IPS-NIHi7 (cell line): ENCODE data around the gene BZW1.

Experiments used
- DNase-seq: peaks from one replicate; pipeline ENCODE4 v3.0.0; 2012; ENCODE audit warnings: mixed read lengths; ENCODE audit errors: extremely low spot score

Gene BZW1

GRCh38 chr2:200834701-200835100 is 23.0 kb downstream of the BZW1 start:
- DNase-seq = no peak

GRCh38 chr2:200839513-200839912 is 27.8 kb downstream of the BZW1 start:
- no peak for DNase-seq

GRCh38 chr2:200843993-200844948 is 32.6 kb downstream of the BZW1 start:
- no peak for DNase-seq

GRCh38 chr2:200845194-200845593 is 33.5 kb downstream of the BZW1 start:
- DNase-seq = no peak

GRCh38 chr2:200845669-200846325 is 34.1 kb downstream of the BZW1 start:
- no peak for DNase-seq

GRCh38 chr2:200847269-200847668 is 35.6 kb downstream of the BZW1 start:
- DNase-seq = no peak

GRCh38 chr2:200847939-200848338 is 36.2 kb downstream of the BZW1 start:
- no peak for DNase-seq

- DNase-seq = no peak
Observed at GRCh38 chr2:200850512-200851256, 39.0 kb downstream of the BZW1 start.

- no peak for DNase-seq
Observed at GRCh38 chr2:200851398-200852248, 39.9 kb downstream of the BZW1 start.

GRCh38 chr2:200852605-200853004 is 40.9 kb downstream of the BZW1 start:
- DNase-seq = no peak

- DNase-seq = no peak
Observed at GRCh38 chr2:200856806-200857205, 45.1 kb downstream of the BZW1 start.

GRCh38 chr2:200860092-200860795 is 48.5 kb downstream of the BZW1 start:
- no peak for DNase-seq

- no peak for DNase-seq
Observed at GRCh38 chr2:200861617-200862155, 50.0 kb downstream of the BZW1 start.

GRCh38 chr2:200862532-200863000 is 50.9 kb downstream of the BZW1 start:
- DNase-seq = no peak

GRCh38 chr2:200863782-200864175 is 52.1 kb downstream of the BZW1 start:
- DNase-seq = no peak

GRCh38 chr2:200864176-200865034 is 52.7 kb downstream of the BZW1 start, which contains the start of gene CLK1:
TSS of gene CLK1 (minus strand) at chr2:200864658. CDS start at chr2:200861862, 2,796 bp downstream.
- peak; percentile 90 for DNase-seq

GRCh38 chr2:200869014-200869413 is 57.3 kb downstream of the BZW1 start:
- DNase-seq = no peak

GRCh38 chr2:200871151-200871550 is 59.4 kb downstream of the BZW1 start:
- DNase-seq = no peak

- no peak for DNase-seq
Observed at GRCh38 chr2:200873560-200873959, 61.9 kb downstream of the BZW1 start.
